Prostate gland (tissue), 2 donors: ENCODE measurements around the gene RNF44.

ENCODE experiments used
- POLR2A ChIP-seq: fragments of 450-650 bp; IDR thresholded peaks from one replicate; pipeline ENCODE4 v1.6.1; 2016; ENCODE audit warnings: antibody characterized with exemption, mild to moderate bottlenecking
- TF ChIP-seq, protein P1 (sequence below), 4 experiments: fragments of 200-600 bp in 2 of 4; fragments of 450-650 bp in 2 of 4; sonication (generic) in 2 of 4; IDR thresholded peaks; 1 replicate in 3 of 4; 2 replicates in 1 of 4; pipeline ENCODE4 v1.5.1; 2016 to 2019; ENCODE audit warnings: antibody characterized with exemption in 4 of 4, mild to moderate bottlenecking in 2 of 4, moderate library complexity in 2 of 4

DNA sequence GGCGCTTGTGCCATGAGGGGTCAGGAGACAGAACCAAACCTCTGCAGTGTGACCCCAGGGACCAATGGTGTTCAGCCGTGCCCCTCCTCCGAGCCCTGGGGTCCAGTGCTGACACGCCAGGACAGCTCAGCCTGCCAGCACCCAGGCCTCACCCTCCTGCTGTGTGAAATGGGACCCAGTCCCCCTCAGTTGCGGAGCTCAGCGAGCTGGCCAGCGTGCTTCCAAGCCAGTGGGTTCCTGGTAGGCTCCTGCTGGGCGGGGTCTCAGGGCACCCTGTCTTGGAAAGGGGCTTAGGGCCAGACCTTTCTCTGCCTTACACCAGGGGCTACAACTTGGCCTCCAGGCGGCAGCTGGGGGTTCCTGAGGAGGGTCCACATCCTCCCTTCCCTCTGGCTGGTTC lies 4.4 kb downstream of the RNF44 start:
- TF ChIP-seq, protein P1, sequence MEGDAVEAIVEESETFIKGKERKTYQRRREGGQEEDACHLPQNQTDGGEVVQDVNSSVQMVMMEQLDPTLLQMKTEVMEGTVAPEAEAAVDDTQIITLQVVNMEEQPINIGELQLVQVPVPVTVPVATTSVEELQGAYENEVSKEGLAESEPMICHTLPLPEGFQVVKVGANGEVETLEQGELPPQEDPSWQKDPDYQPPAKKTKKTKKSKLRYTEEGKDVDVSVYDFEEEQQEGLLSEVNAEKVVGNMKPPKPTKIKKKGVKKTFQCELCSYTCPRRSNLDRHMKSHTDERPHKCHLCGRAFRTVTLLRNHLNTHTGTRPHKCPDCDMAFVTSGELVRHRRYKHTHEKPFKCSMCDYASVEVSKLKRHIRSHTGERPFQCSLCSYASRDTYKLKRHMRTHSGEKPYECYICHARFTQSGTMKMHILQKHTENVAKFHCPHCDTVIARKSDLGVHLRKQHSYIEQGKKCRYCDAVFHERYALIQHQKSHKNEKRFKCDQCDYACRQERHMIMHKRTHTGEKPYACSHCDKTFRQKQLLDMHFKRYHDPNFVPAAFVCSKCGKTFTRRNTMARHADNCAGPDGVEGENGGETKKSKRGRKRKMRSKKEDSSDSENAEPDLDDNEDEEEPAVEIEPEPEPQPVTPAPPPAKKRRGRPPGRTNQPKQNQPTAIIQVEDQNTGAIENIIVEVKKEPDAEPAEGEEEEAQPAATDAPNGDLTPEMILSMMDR (IDR thresholded peaks at IDR 0.05) = no peak
- no peak for TF ChIP-seq POLR2A
